Astrocyte of the cerebellum (primary cell): ENCODE data around the gene CRYL1.

Experiments used
- DNase-seq: peaks from one replicate; pipeline ENCODE4 v3.0.0-alpha.2; 2011; ENCODE audit warnings: low read depth
- H3K4me3 ChIP-seq: 2 replicates; pipeline ENCODE4 v1.5.1; 2011; ENCODE audit warnings: mild to moderate bottlenecking, low read depth, low read length, moderate library complexity
- CTCF ChIP-seq: IDR thresholded peaks from 2 replicates; pipeline ENCODE4 v1.5.1; 2012; ENCODE audit warnings: low read length, low read depth, moderate library complexity, mild to moderate bottlenecking; ENCODE audit errors: missing control alignments
- in situ Hi-C: cut with HindIII; loops from 2 replicates; pipeline ENCODE4 v1.10.0; 2017; ENCODE audit warnings: low sequenced_read_pairs

Gene CRYL1

GRCh38 chr13:20451397-20451796 lies 74.3 kb downstream of the CRYL1 start:
- no peak overlapping the region for H3K4me3 ChIP-seq
- no peak for DNase-seq
- TF ChIP-seq CTCF = no peak
- in situ Hi-C loops = no loop called here

GRCh38 chr13:20448470-20448869 lies 77.2 kb downstream of the CRYL1 start:
- DNase-seq = no peak
- no peak overlapping the region for H3K4me3 ChIP-seq
- TF ChIP-seq CTCF = no peak
- in situ Hi-C loops = no loop called here

- DNase-seq = no peak
- TF ChIP-seq CTCF = no peak
- no peak overlapping the region for H3K4me3 ChIP-seq
- in situ Hi-C loops = no loop called here
Observed at GRCh38 chr13:20446900-20447299, 78.8 kb downstream of the CRYL1 start.

- in situ Hi-C loops = no loop called here
- H3K4me3 ChIP-seq = no peak overlapping the region
- DNase-seq = no peak
- TF ChIP-seq CTCF = no peak
Observed at GRCh38 chr13:20446405-20446804, 79.3 kb downstream of the CRYL1 start.

- no peak for DNase-seq
- no peak overlapping the region for H3K4me3 ChIP-seq
- in situ Hi-C loops = no loop called here
- no peak for TF ChIP-seq CTCF
Observed at GRCh38 chr13:20442798-20443381, 82.8 kb downstream of the CRYL1 start.

GRCh38 chr13:20442375-20442774 lies 83.3 kb downstream of the CRYL1 start:
- DNase-seq = no peak
- in situ Hi-C loops = no loop called here
- TF ChIP-seq CTCF = no peak

More at GRCh38 chr13:20442375-20442774, 83.3 kb downstream of the CRYL1 start:
- no peak overlapping the region for H3K4me3 ChIP-seq
